ENCODE data around the gene TBX6.

TBX6 gene

GRCh38 chr16:30086291-30087140 is 5.2 kb downstream of the TBX6 start:
- no peak for DNase-seq

DNA sequence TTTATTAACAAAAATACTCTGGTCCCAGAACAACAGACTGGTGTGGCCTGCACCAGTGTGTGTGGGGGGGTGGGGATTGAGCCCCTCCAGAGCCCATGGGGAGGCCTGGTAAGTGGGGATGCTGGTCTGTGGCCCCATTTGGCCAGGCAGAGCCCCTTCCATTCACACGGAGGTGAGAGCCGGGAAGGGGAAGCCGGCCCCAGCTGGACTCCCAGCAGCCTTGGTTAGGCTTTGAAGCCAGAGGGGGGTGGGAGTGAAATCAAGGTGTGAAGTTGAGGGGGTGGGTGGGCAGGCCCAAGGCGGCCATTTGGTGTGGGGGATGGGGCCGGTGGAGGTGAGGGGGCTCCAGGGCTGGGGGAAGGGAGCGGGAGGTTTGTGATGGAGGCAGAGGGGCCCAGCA is 5.9 kb downstream of the TBX6 start:
- no peak for DNase-seq

DNA sequence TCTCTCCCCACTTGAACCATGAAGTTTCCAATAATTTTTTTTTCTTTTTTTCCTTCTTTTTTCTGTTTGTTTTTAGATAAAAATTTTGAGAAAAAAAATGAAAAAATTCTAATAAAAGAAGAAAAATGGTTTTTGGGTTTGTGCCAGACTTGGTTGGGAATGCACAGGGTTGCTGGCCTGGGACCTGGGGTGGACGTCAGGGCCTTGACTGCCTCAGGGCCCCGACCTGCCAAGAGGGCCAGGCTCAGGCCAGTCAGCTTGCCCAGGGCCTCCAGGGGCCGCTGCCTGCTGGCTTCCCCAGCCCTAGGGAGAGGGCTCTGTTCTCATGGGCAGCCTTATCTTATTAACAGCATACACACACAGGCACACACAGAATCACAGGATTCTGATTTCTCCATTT is 6.5 kb downstream of the TBX6 start:
- DNase-seq, result no peak

DNA sequence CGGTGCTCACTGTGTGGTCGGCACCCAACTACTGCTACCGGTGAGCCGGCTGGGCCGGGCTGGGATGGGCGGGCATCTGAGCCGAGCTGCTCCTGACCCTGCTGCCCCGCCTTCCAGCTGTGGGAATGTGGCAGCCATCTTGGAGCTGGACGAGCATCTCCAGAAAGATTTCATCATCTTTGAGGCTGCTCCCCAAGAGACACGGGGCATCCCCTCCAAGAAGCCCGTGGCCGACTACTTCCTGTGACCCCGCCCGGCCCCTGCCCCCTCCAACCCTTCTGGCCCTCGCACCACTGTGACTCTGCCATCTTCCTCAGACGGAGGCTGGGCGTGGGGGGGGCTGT is 6.9 kb downstream of the TBX6 start:
- DNase-seq, result no peak

DNA sequence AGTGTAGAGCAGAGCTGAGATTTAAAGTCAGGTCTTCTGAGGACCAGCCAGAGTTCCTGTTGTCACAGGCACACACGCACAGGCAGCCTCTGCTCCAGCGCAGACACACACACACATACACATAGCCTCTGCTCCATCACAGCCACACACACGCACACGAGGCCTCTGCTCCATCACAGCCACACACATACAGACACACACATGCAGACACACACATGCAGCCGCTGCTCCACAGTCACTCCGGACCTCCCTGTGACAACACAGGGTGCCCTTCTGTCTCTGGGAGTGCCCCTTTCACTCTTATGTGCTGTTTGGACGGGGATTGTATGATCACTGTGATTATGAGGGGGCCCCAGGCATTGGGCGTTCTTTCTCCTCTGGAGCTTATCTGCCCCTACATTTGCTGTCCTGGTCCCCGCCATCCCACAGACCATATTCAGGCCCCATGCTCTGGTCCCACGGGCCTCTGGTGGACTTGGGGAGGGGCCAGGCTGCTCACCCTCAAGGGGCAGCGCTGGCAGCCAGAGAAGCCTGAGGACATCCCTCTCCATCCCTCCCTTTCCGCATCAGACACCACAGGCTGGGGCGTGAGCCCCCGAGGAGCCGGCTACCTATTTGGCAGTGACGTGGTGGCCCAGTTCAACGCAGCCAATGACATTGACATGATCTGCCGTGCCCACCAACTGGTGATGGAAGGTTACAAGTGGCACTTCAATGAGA is 7.5 kb downstream of the TBX6 start:
- no peak for DNase-seq

GRCh38 chr16:30083216-30084055 is 8.3 kb downstream of the TBX6 start:
- no peak for DNase-seq

GRCh38 chr16:30082545-30083090 is 9.1 kb downstream of the TBX6 start:
- DNase-seq, result no peak

GRCh38 chr16:30079480-30079879 is 12.2 kb downstream of the TBX6 start:
- no peak for DNase-seq

GRCh38 chr16:30078744-30079143 is 13.0 kb downstream of the TBX6 start:
- no peak for DNase-seq

GRCh38 chr16:30077656-30078055 is 14.1 kb downstream of the TBX6 start:
- no peak for DNase-seq

GRCh38 chr16:30076276-30076791 is 15.4 kb downstream of the TBX6 start:
- no peak for DNase-seq

DNA sequence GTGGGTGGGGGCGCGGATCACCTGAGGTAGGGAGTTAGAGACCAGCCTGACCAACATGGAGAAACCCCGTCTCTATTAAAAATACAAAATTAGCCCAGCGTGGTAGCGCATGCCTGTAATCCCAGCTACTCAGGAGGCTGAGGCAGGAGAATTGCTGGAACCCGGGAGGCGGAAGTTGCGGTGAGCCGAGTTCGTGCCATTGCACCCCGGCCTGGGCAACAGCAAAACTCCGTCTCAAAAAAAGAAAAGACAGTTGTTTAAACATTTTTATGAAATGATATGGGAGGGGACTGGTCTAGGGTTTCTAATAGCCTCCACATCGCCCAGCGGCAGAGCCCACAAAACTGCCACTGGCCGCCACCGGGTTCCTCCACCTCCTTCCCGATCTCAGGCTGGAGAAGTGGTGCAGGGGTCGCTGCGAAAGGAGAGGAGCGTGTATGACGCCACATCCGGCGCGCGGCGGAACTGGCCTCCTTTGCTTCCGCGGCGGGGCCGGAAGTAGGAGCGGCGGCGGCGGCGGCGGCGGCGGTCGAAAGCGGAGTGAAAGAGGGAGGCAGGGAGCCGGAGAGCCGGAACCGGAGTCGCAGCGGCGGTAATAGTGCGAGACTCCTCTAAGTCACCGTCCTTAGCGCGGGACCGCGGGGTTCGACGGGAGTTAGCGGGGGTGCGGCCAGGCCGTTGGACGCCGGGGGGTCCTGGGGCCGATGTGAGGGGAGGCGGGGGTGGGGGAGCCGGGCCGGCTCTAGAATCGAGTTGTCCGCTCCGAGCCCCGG is 16.0 kb downstream of the TBX6 start, which contains the start of gene PPP4C:
TSS of gene PPP4C (plus strand) at position 492 of the 773 bp plus-strand sequence. CDS start 384 bp downstream, outside the sequence.
- DNase-seq, result peak in 1 of 2 experiments; percentile 47

GRCh38 chr16:30070490-30070889 is 21.2 kb downstream of the TBX6 start:
- no peak for DNase-seq

DNA sequence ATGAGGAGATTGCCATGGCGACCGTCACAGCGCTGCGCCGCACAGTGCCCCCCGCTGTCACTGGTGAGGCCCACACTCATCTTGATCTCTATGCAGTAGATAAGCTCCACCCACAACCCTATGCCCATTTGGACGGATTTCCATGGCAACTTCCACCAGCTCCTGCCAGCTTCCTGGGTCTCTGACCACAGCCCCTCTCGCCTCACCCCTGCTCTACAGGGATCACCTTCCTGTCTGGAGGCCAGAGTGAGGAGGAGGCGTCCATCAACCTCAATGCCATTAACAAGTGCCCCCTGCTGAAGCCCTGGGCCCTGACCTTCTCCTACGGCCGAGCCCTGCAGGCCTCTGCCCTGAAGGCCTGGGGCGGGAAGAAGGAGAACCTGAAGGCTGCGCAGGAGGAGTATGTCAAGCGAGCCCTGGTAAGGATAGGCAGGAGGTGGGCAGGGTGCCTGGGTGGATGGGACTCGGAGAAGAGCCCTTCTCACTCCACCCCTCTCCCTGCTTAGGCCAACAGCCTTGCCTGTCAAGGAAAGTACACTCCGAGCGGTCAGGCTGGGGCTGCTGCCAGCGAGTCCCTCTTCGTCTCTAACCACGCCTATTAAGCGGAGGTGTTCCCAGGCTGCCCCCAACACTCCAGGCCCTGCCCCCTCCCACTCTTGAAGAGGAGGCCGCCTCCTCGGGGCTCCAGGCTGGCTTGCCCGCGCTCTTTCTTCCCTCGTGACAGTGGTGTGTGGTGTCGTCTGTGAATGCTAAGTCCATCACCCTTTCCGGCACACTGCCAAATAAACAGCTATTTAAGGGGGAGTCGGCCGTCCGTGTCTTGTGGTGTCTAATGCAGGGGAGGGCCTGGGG is 21.9 kb downstream of the TBX6 start:
- no peak for DNase-seq

- no peak for DNase-seq
These were observed 22.7 kb downstream of the TBX6 start for GRCh38 chr16:30068750-30069610.

DNA sequence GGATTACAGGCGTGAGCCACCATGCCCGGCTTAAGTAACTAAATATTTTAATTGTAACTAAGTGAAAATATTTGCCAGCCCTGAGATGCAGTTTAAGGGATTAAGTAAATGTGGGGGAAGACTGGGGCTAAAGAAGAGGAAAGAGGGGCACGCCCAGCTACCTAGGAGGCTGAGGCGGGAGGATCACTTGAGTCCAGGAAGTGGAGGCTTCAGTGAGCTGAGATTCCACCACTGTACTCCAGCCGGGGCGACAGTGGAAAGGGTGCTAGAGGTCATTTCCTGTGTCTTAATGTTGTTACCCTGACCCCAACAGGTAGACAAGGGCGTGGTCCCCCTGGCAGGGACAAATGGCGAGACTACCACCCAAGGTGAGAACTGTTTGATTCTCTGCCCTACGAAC is 23.4 kb downstream of the TBX6 start:
- DNase-seq, result no peak

DNA sequence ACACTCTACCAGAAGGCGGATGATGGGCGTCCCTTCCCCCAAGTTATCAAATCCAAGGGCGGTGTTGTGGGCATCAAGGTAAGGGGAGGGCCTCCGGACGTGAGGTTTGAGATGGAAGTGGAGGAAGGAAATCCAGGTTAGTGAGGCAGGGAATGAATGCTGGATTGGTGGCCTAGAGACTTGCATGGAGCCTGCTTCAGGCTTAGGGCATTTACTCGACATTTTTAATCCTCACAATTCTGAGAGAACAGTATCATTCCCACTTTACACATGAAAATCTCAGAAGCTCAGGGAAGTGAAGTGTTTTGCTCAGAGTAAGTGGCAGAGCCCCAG is 24.2 kb downstream of the TBX6 start:
- no peak for DNase-seq

- no peak for DNase-seq
These were observed 24.8 kb downstream of the TBX6 start for GRCh38 chr16:30066761-30067583.

Data from cerebellar nuclear complex (tissue), 1 donor.